Cerebellar cortex (tissue), 1 donor: ENCODE data around the gene FBXL2.
"Not testable (repeated sequence)": the region's sequence is repeated elsewhere in the genome, so short reads cannot be mapped to it uniquely, and the experiment has no call there.

ENCODE experiments used
- DNase-seq: peaks from one replicate; pipeline ENCODE4 v3.0.0-alpha.2; 2015; ENCODE audit warnings: low spot score

Gene FBXL2

DNA sequence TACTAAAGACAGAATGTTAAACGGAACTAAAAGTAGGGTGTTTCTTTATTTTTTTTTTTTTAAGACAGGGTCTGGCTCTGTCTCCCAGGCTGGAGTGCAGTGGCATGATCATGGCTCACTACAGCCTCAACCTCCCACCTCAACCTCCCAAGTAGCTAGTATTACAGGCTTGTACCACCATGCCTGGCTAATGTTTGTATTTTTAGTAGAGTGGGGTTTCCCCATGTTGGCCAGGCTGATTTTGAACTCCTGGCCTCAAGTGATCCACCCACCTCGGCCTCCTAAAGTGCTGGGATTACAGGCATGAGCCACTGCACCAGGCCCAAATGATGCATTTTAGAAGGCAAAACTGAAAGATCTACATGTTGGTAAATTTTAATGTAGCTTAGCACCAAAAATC, 152.1 kb downstream of the FBXL2 start:
- DNase-seq: not testable (repeated sequence)

DNA sequence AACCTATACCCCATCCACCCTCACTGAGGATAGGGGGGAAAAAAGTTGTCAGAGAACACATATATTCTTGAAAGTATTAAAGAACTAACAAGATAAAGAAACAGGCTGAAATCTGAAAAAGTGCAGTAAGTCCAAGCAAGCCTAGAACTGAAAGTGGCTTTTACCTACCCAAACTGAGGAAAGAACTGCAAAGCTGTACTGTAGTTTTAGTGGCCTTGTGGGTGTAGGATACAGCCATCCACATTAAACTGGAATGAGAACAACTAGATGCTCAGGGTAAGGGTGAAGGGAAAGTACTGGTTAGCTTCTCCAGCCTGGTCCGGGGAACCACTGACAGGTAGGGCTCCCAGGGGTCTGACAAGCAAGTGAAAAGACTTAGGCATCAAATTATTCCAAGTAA, 152.8 kb downstream of the FBXL2 start:
- DNase-seq: no peak

- DNase-seq: no peak
Observed at GRCh38 chr3:33430571-33430970, 153.3 kb downstream of the FBXL2 start.

GRCh38 chr3:33433843-33434242, 156.6 kb downstream of the FBXL2 start:
- DNase-seq: no peak
